Umbilical cord (tissue), 2 donors: ENCODE measurements around the gene TRIM68. TPM values are rescaled to one million over a fixed set of nuclear protein-coding genes. Genes with fewer than 3 reads are reported as not detected.

Source experiments
- DNase-seq: peaks from one replicate; pipeline ENCODE4 v3.0.0-alpha.2; 2015; ENCODE audit warnings: low spot score
- total RNA-seq: library from RNA; depleted of rRNA; stranded (reverse); fragments of >200 nt; gene quantifications from one replicate; pipeline ENCODE4 v1.2.3, GENCODE V29; 2014; ENCODE audit warnings: low replicate concordance; ENCODE audit not compliant: insufficient read depth

TRIM68 gene
- 12.5 TPM for total RNA-seq

GRCh38 chr11:4607781-4608666 is at the start of gene TRIM68:
TRIM68 (minus strand) TSS chr11:4608231; CDS start chr11:4605504, 2,727 bp downstream.
- peak; percentile 98 for DNase-seq

GRCh38 chr11:4654635-4655369 is 46.8 kb upstream of the TRIM68 start:
- no peak for DNase-seq

- no peak for DNase-seq
Measured at GRCh38 chr11:4647766-4648165, 39.7 kb upstream of the TRIM68 start.

- no peak for DNase-seq
Measured at GRCh38 chr11:4645974-4646373, 37.9 kb upstream of the TRIM68 start.

GRCh38 chr11:4644233-4644632 is 36.2 kb upstream of the TRIM68 start:
- peak; percentile 89 for DNase-seq

GRCh38 chr11:4643682-4644081 is 35.7 kb upstream of the TRIM68 start, which contains the start of gene OR51E1:
OR51E1 (plus strand) TSS chr11:4643982; CDS start chr11:4652527, 8,545 bp downstream.
- peak; percentile 35 for DNase-seq

GRCh38 chr11:4643076-4643475 is 35.0 kb upstream of the TRIM68 start:
- DNase-seq = peak; percentile 43

GRCh38 chr11:4642043-4642442 is 34.0 kb upstream of the TRIM68 start:
- no peak for DNase-seq

- no peak for DNase-seq
Measured at GRCh38 chr11:4641501-4641900, 33.5 kb upstream of the TRIM68 start.

- DNase-seq = no peak
Measured at GRCh38 chr11:4639931-4640330, 31.9 kb upstream of the TRIM68 start.

GRCh38 chr11:4637662-4638047 is 29.6 kb upstream of the TRIM68 start:
- DNase-seq = no peak

GRCh38 chr11:4636962-4637661 is 29.1 kb upstream of the TRIM68 start, which contains the start of gene OR51D1:
OR51D1 (plus strand) TSS chr11:4637477; CDS start chr11:4639791, 2,314 bp downstream.
- DNase-seq = peak; percentile 92

GRCh38 chr11:4636136-4636535 is 28.1 kb upstream of the TRIM68 start:
- DNase-seq = no peak

- peak; percentile 82 for DNase-seq
Measured at GRCh38 chr11:4626207-4627099, 18.4 kb upstream of the TRIM68 start.

- no peak for DNase-seq
Measured at GRCh38 chr11:4619514-4619913, 11.5 kb upstream of the TRIM68 start.

- DNase-seq = no peak
Measured at GRCh38 chr11:4615856-4616444, 7.9 kb upstream of the TRIM68 start.

GRCh38 chr11:4611986-4612385 is 4.0 kb upstream of the TRIM68 start:
- no peak for DNase-seq

- DNase-seq = peak; percentile 19
Measured at GRCh38 chr11:4610258-4610935, 2.4 kb upstream of the TRIM68 start.

GRCh38 chr11:4607096-4607495 is 935 bp downstream of the TRIM68 start:
- peak; percentile 7 for DNase-seq
